Progenitor cell of endocrine pancreas (in vitro differentiated cells): ENCODE measurements around the gene DCTN2. TPM values are rescaled to one million over a fixed set of nuclear protein-coding genes. Genes with fewer than 3 reads are reported as not detected.
"Not testable (repeated sequence)": the region's sequence is repeated elsewhere in the genome, so short reads cannot be mapped to it uniquely, and the experiment has no call there.

Source experiments
- DNase-seq: peaks from one replicate; pipeline ENCODE4 v3.0.0; 2021; ENCODE audit warnings: low spot score; ENCODE audit not compliant: unreplicated experiment
- H3K27ac Mint-ChIP-seq: 2 replicates; pipeline ENCODE4 v1.8.0; 2021; ENCODE audit warnings: mild to moderate bottlenecking, moderate library complexity, mixed read lengths
- H3K27me3 Mint-ChIP-seq: 2 replicates; pipeline ENCODE4 v1.8.0; 2021; ENCODE audit warnings: mixed read lengths
- H3K36me3 Mint-ChIP-seq: 2 replicates; pipeline ENCODE4 v1.8.0; 2022; ENCODE audit warnings: mixed read lengths; ENCODE audit not compliant: insufficient read depth
- H3K4me1 Mint-ChIP-seq: 2 replicates; pipeline ENCODE4 v1.8.0; 2021; ENCODE audit warnings: low read depth, mixed read lengths
- H3K4me3 Mint-ChIP-seq: 2 replicates; pipeline ENCODE4 v1.8.0; 2021; ENCODE audit warnings: low read depth, mild to moderate bottlenecking, moderate library complexity, mixed read lengths
- H3K9me3 Mint-ChIP-seq: 2 replicates; pipeline ENCODE4 v1.8.0; 2021; ENCODE audit warnings: low read depth, mixed read lengths
- total RNA-seq: library from RNA; stranded (reverse); gene quantifications from 2 replicates; pipeline ENCODE4 v1.2.1, GENCODE V29; 2021
- TF ChIP-seq, protein P1 (sequence below): fragments of 200-600 bp; sonication (generic); IDR thresholded peaks from one replicate; pipeline ENCODE4 v1.5.0; 2021; ENCODE audit warnings: antibody characterized with exemption, mild to moderate bottlenecking; ENCODE audit not compliant: unreplicated experiment

Gene DCTN2
- total RNA-seq, 1 donor from 2014 or later: 144 TPM

DNA sequence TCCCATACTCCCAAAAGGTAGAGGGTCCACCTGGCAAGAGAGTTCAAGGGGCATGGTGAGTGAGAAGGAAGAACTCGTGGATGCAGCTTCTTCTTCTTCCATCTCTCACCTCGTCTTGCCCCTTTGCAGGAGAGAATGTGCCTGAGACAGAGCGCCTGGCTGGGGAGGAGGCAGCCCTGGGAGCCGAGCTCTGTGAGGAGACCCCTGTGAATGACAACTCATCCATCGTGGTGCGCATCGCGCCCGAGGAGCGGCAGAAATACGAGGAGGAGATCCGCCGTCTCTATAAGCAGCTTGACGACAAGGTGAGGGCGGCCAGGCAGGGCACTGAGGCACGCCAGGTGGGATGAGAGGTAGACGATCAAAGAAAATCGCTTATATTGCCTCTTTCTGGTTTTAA is 22.9 kb upstream of the DCTN2 start:
- Mint-ChIP-seq H3K36me3 (no peaks in the 10 kb centered on the region), H3K27ac (no peak overlapping the region)
- TF ChIP-seq, protein P1, sequence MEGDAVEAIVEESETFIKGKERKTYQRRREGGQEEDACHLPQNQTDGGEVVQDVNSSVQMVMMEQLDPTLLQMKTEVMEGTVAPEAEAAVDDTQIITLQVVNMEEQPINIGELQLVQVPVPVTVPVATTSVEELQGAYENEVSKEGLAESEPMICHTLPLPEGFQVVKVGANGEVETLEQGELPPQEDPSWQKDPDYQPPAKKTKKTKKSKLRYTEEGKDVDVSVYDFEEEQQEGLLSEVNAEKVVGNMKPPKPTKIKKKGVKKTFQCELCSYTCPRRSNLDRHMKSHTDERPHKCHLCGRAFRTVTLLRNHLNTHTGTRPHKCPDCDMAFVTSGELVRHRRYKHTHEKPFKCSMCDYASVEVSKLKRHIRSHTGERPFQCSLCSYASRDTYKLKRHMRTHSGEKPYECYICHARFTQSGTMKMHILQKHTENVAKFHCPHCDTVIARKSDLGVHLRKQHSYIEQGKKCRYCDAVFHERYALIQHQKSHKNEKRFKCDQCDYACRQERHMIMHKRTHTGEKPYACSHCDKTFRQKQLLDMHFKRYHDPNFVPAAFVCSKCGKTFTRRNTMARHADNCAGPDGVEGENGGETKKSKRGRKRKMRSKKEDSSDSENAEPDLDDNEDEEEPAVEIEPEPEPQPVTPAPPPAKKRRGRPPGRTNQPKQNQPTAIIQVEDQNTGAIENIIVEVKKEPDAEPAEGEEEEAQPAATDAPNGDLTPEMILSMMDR: no peak

DNA sequence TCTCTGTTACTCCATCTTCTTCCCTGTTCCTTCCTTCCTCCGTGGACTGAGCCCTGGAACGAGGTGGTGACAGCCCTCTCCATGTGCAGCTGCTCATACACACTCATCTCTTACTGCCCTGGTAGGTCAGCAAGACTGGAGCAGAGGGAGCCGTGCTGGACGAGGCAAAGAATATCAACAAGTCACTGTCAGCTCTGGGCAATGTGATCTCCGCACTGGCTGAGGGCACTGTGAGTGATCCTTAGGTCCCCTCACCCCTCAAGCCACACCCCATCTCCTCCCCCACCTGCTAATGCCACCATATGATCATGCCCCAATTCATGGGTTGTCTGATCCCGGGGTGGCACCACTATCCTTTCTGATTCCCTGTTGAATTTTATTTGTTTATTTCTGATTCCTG is 21.8 kb upstream of the DCTN2 start:
- H3K27ac Mint-ChIP-seq: no peak overlapping the region
- H3K27me3 Mint-ChIP-seq: no peaks in the 10 kb centered on the region
- no peaks in the 10 kb centered on the region for H3K4me1 Mint-ChIP-seq
- no peaks in the 10 kb centered on the region for H3K36me3 Mint-ChIP-seq
- no peak overlapping the region for H3K4me3 Mint-ChIP-seq
- TF ChIP-seq, protein P1: no peak
- DNase-seq: no peak
- no peaks in the 10 kb centered on the region for H3K9me3 Mint-ChIP-seq

More for the DNA sequence above, 22.9 kb upstream of the DCTN2 start:
- H3K4me3 Mint-ChIP-seq: no peak overlapping the region
- no peaks in the 10 kb centered on the region for H3K4me1 Mint-ChIP-seq
- H3K27me3 Mint-ChIP-seq: no peaks in the 10 kb centered on the region
- no peak for DNase-seq
- no peaks in the 10 kb centered on the region for H3K9me3 Mint-ChIP-seq

DNA sequence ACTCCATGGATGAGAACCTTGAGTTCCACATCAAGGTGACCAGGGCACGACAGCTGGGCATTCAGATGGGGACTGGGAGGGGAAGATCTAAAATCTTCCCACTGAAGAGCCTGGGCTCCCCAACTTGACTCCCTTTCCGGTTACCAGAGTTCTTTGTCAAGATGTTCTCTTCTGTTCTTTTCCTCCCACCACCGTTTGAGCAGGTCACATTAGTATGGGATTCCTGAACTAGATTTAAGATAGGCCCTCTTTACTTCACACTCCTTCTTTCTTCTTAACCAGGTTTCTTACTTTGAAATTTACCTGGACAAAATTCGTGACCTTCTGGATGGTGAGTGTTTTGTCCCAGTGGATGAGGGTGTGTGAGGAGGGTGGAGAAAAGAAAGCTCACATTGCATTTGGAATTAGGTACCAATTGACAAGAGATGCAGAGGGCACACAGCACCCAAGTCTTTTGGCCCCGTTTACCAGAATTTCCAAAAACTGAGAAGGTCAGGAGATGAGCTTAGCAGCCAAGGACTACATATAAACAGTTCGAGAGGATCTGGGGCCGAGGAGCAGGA is 17.3 kb upstream of the DCTN2 start:
- Mint-ChIP-seq H3K9me3 (no peaks in the 10 kb centered on the region), H3K27me3 (peaks cover 5% of the 10 kb centered on the region), H3K36me3 (no peaks in the 10 kb centered on the region), H3K4me3 (no peak overlapping the region), H3K27ac (no peak overlapping the region), H3K4me1 (no peaks in the 10 kb centered on the region)
- no peak for DNase-seq
- TF ChIP-seq, protein P1: no peak

DNA sequence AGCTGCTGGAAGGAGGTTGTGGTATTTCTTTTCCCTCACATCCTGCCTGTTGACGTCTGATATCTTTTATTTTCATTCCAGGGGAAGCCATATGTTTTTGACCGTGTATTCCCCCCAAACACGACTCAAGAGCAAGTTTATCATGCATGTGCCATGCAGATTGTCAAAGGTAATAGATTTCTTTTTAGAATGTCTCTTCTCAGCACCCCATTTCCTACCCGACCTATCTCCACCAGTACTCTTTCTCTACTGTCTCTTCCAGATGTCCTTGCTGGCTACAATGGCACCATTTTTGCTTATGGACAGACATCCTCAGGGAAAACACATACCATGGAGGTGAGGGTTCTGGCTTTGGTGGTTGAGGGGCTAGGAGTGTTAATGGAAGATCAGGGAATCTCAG is 16.4 kb upstream of the DCTN2 start:
- peaks cover 5% of the 10 kb centered on the region for H3K27me3 Mint-ChIP-seq
- H3K4me1 Mint-ChIP-seq: no peaks in the 10 kb centered on the region
- H3K9me3 Mint-ChIP-seq: no peaks in the 10 kb centered on the region
- H3K4me3 Mint-ChIP-seq: no peak overlapping the region
- H3K27ac Mint-ChIP-seq: no peak overlapping the region
- TF ChIP-seq, protein P1: no peak
- no peaks in the 10 kb centered on the region for H3K36me3 Mint-ChIP-seq
- no peak for DNase-seq

DNA sequence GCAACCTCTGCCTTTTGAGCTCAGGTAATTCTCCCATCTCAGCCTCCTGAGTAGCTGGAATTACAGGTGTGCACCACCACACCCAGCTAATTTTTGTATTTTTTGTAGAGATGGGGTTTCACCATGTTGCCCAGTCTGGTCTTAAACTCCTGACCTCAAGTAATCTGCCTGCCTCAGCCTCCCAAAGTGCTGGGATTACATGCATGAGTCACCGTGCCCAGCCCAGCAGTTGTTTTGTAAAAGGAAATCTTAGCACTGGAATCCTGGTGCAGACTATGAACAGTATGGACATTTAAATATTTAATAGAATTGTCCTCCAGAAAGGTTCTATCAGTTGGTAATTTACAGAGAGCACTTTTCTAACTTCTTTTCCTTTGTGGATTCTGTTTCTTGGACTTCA is 14.1 kb upstream of the DCTN2 start:
- not testable (repeated sequence) for H3K36me3 Mint-ChIP-seq, H3K27ac Mint-ChIP-seq, H3K27me3 Mint-ChIP-seq, H3K4me3 Mint-ChIP-seq, DNase-seq, H3K4me1 Mint-ChIP-seq, H3K9me3 Mint-ChIP-seq

GRCh38 chr12:57560516-57560915 is 13.5 kb upstream of the DCTN2 start:
- no peak overlapping the region for H3K27ac Mint-ChIP-seq
- H3K9me3 Mint-ChIP-seq: no peaks in the 10 kb centered on the region
- no peaks in the 10 kb centered on the region for H3K4me1 Mint-ChIP-seq
- H3K27me3 Mint-ChIP-seq: peaks cover 5% of the 10 kb centered on the region
- DNase-seq: no peak
- no peaks in the 10 kb centered on the region for H3K36me3 Mint-ChIP-seq
- H3K4me3 Mint-ChIP-seq: no peak overlapping the region
- TF ChIP-seq, protein P1: no peak
